Measurements from ENCODE around the gene FREM3.

The FREM3 gene

GRCh38 chr4:143667461-143667860 lies 33.0 kb downstream of the FREM3 start:
- Histone ChIP-seq H3K9ac (ENCODE audit: low read depth, low read length) (no peak overlapping the region), H3K9me3 (ENCODE audit: insufficient read depth, low read depth, low read length) (peaks cover 7% of the 10 kb centered on the region; the same call in 1 of the 2 replicates), H3K27me3 (ENCODE audit: insufficient read depth, low read length) (no peaks in the 10 kb centered on the region), H3K27ac (ENCODE audit: low read depth, low read length) (no peak overlapping the region), H3K4me3 (ENCODE audit: low read length) (no peak overlapping the region), H3K36me3 (ENCODE audit: insufficient read depth, low read length) (no peaks in the 10 kb centered on the region), H3K4me1 (ENCODE audit: insufficient read depth, low read length) (no peaks in the 10 kb centered on the region)
- 94% methylated on average over 4 of the region's 4 CpGs for WGBS

GRCh38 chr4:143658336-143658735 lies 42.1 kb downstream of the FREM3 start:
- Histone ChIP-seq H3K4me3 (ENCODE audit: low read length) (no peak overlapping the region), H3K4me1 (ENCODE audit: insufficient read depth, low read length) (no peaks in the 10 kb centered on the region), H3K9ac (ENCODE audit: low read depth, low read length) (no peak overlapping the region), H3K36me3 (ENCODE audit: insufficient read depth, low read length) (no peaks in the 10 kb centered on the region), H3K27me3 (ENCODE audit: insufficient read depth, low read length) (no peaks in the 10 kb centered on the region), H3K9me3 (ENCODE audit: insufficient read depth, low read depth, low read length) (no peaks in the 10 kb centered on the region), H3K27ac (ENCODE audit: low read depth, low read length) (no peak overlapping the region)
- WGBS = 94% methylated on average over 4 of the region's 4 CpGs

- no peak overlapping the region for H3K4me3 ChIP-seq (ENCODE audit: low read length)
- no peaks in the 10 kb centered on the region for H3K27me3 ChIP-seq (ENCODE audit: insufficient read depth, low read length)
- no peaks in the 10 kb centered on the region for H3K9me3 ChIP-seq (ENCODE audit: insufficient read depth, low read depth, low read length)
- no peaks in the 10 kb centered on the region for H3K4me1 ChIP-seq (ENCODE audit: insufficient read depth, low read length)
- 71% methylated on average over 1 of the region's 1 CpG for WGBS
- no peak overlapping the region for H3K9ac ChIP-seq (ENCODE audit: low read depth, low read length)
- no peak overlapping the region for H3K27ac ChIP-seq (ENCODE audit: low read depth, low read length)
- no peaks in the 10 kb centered on the region for H3K36me3 ChIP-seq (ENCODE audit: insufficient read depth, low read length)
Measured at GRCh38 chr4:143654571-143654970, 45.9 kb downstream of the FREM3 start.

DNA sequence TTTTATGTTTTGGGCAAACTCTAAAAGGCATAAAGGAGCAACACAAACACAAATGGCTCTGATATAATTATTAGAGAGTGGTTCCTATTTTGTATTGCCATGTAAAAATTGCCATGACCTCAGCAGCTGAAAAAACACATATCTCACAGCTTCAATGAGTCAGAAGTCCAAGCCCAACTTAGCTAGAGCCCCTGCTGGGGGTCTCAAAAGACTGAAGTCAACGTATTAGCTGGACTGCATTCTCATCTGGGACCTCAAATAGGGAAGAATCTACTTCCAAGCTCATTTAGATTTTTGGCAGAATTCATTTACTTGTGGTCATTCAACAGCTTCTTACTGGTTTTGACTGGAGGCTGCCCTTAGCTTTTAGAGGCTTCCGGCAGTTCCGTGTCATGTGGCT lies 47.4 kb downstream of the FREM3 start:
- WGBS = 85% methylated on average over 3 of the region's 3 CpGs
- H3K4me1 ChIP-seq (ENCODE audit: insufficient read depth, low read length) = no peaks in the 10 kb centered on the region
- no peak overlapping the region for H3K4me3 ChIP-seq (ENCODE audit: low read length)
- no peaks in the 10 kb centered on the region for H3K9me3 ChIP-seq (ENCODE audit: insufficient read depth, low read depth, low read length)
- H3K27ac ChIP-seq (ENCODE audit: low read depth, low read length) = no peak overlapping the region
- H3K9ac ChIP-seq (ENCODE audit: low read depth, low read length) = no peak overlapping the region
- no peaks in the 10 kb centered on the region for H3K27me3 ChIP-seq (ENCODE audit: insufficient read depth, low read length)
- H3K36me3 ChIP-seq (ENCODE audit: insufficient read depth, low read length) = no peaks in the 10 kb centered on the region

DNA sequence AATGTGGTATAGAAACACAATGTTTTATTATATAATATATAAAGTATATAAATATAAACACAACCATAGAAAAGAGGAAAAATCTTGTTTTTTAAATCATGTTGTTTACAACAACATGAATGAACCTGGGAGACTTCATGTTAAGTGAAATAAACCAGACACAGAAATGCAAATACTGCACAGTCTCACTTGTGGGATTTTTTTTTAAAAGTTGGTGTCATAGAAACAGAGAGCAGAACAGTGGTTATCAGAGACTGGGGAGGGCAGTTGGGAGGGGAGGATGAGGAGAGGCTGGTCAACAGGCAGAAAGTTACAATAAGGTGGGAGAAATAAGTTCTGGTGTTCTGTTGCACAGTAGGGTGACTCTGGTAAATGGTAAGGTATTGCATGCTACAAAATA lies 57.1 kb downstream of the FREM3 start:
- Histone ChIP-seq H3K27ac (ENCODE audit: low read depth, low read length) (no peak overlapping the region), H3K9me3 (ENCODE audit: insufficient read depth, low read depth, low read length) (peaks cover 13% of the 10 kb centered on the region; the same call in 1 of the 2 replicates), H3K27me3 (ENCODE audit: insufficient read depth, low read length) (no peaks in the 10 kb centered on the region), H3K36me3 (ENCODE audit: insufficient read depth, low read length) (no peaks in the 10 kb centered on the region), H3K9ac (ENCODE audit: low read depth, low read length) (no peak overlapping the region), H3K4me1 (ENCODE audit: insufficient read depth, low read length) (no peaks in the 10 kb centered on the region), H3K4me3 (ENCODE audit: low read length) (no peak overlapping the region)

DNA sequence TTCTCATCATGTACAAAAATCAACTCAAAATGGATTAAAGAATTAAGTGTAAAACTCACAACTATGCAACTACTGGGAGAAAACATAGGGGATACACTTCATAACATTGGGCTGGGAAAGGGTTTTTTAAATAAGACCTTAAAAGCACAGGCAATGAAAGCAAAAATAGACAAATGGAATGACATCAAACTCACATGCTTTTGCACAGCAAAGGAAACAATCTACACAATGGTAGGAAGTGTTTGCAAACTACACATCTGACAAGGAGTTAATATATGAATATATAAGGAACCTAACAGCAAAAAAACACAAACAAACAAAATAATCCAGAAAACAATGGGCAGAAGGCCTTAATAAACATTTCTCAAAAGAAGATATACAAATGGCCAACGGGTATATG lies 57.9 kb downstream of the FREM3 start:
- Histone ChIP-seq H3K27ac (ENCODE audit: low read depth, low read length) (no peak overlapping the region), H3K9me3 (ENCODE audit: insufficient read depth, low read depth, low read length) (peaks cover 10% of the 10 kb centered on the region; the same call in 1 of the 2 replicates), H3K9ac (ENCODE audit: low read depth, low read length) (no peak overlapping the region), H3K27me3 (ENCODE audit: insufficient read depth, low read length) (no peaks in the 10 kb centered on the region), H3K4me1 (ENCODE audit: insufficient read depth, low read length) (no peaks in the 10 kb centered on the region), H3K4me3 (ENCODE audit: low read length) (no peak overlapping the region), H3K36me3 (ENCODE audit: insufficient read depth, low read length) (no peaks in the 10 kb centered on the region)
- WGBS = no CpG with 5 or more reads among the region's 1 CpG

DNA sequence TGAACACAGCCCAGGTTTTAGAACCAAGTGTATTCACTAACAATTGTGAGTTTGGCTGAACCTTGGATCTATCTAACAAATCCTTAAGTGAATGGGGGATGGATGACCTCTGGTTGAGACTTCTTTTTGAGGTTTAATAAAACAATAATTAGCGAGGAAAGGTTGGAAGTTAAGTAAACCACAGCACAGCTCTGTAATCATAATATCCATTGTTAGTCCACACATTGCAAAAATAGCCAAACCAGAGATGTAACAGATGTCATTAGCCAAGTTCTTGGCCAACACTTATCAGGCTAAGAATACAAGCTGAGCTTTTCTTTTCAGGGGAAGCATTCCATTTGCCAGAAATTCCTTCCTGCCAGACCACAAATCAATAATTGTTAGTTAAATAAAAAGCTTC lies 59.1 kb downstream of the FREM3 start:
- Histone ChIP-seq H3K9ac (ENCODE audit: low read depth, low read length) (no peak overlapping the region), H3K9me3 (ENCODE audit: insufficient read depth, low read depth, low read length) (peaks cover 4% of the 10 kb centered on the region; the same call in 1 of the 2 replicates), H3K4me3 (ENCODE audit: low read length) (no peak overlapping the region), H3K27ac (ENCODE audit: low read depth, low read length) (no peak overlapping the region), H3K4me1 (ENCODE audit: insufficient read depth, low read length) (no peaks in the 10 kb centered on the region), H3K27me3 (ENCODE audit: insufficient read depth, low read length) (no peaks in the 10 kb centered on the region), H3K36me3 (ENCODE audit: insufficient read depth, low read length) (no peaks in the 10 kb centered on the region)
- WGBS = 90% methylated on average over 1 of the region's 1 CpG

DNA sequence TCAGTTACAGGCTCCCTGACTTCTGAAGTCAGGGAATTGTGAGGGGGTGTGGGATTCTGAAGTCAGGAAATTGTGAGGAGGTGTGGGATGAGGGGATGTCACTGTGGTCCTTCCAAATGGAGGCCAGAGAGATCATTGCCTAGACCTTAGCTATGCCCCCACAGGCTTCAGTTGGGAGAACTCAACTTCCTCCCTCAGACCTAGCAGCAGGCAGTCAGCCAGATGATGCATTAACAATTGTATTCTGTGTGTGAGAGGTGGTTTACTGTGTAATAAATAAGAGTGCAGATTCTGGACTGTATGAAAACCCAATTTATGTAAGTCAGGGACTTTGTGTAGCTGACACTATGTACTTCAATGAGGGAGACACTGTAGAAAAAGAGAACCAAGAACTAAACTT lies 65.7 kb downstream of the FREM3 start:
- H3K27me3 ChIP-seq (ENCODE audit: insufficient read depth, low read length) = no peaks in the 10 kb centered on the region
- no peaks in the 10 kb centered on the region for H3K36me3 ChIP-seq (ENCODE audit: insufficient read depth, low read length)
- H3K4me3 ChIP-seq (ENCODE audit: low read length) = no peak overlapping the region
- no peaks in the 10 kb centered on the region for H3K4me1 ChIP-seq (ENCODE audit: insufficient read depth, low read length)
- H3K27ac ChIP-seq (ENCODE audit: low read depth, low read length) = no peak overlapping the region
- no peak overlapping the region for H3K9ac ChIP-seq (ENCODE audit: low read depth, low read length)
- H3K9me3 ChIP-seq (ENCODE audit: insufficient read depth, low read depth, low read length) = no peaks in the 10 kb centered on the region

DNA sequence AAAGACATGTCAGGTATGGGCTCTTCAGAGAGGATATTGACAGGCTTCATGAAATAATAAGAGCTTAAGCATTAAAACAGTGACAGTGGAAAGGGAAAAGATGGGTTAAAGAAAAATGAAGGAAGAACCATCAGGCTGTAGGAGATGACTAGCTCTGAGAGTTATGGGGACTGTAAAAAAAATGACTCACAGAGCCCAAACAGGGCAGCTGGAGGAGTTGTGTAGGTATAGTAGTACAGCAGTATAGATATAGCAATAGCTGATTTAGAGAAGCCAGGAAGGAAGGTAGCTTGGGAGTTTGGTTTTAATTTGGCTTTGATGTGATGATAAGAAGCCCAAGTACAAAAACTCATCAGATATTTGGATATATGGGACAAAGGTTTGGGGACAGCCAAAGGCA lies 66.6 kb downstream of the FREM3 start:
- H3K9ac ChIP-seq (ENCODE audit: low read depth, low read length) = no peak overlapping the region
- no peaks in the 10 kb centered on the region for H3K36me3 ChIP-seq (ENCODE audit: insufficient read depth, low read length)
- no peaks in the 10 kb centered on the region for H3K9me3 ChIP-seq (ENCODE audit: insufficient read depth, low read depth, low read length)
- H3K4me3 ChIP-seq (ENCODE audit: low read length) = no peak overlapping the region
- H3K27ac ChIP-seq (ENCODE audit: low read depth, low read length) = no peak overlapping the region
- H3K27me3 ChIP-seq (ENCODE audit: insufficient read depth, low read length) = no peaks in the 10 kb centered on the region
- H3K4me1 ChIP-seq (ENCODE audit: insufficient read depth, low read length) = no peaks in the 10 kb centered on the region

GRCh38 chr4:143626134-143626911 lies 74.2 kb downstream of the FREM3 start:
- 89% methylated on average over 3 of the region's 5 CpGs for WGBS

DNA sequence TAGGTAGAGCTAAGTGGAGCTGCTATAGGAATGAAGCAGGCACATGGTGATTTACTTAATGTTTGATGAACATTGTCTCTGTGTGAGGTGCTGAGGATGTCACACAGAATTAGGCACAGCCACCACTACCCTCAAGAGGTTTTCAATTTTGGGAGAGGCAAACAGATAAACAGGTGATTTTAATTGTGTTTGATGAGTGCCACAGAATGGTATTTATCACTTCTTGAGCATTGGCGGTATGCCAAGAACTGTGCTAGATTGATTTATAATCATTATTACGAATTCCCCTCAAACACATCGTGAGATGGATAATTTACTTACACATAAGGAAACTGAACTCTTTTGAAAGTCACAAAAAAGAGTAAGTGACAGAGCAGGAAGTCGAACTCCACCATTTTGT lies 74.8 kb downstream of the FREM3 start:
- Histone ChIP-seq H3K9me3 (ENCODE audit: insufficient read depth, low read depth, low read length) (no peaks in the 10 kb centered on the region), H3K36me3 (ENCODE audit: insufficient read depth, low read length) (no peaks in the 10 kb centered on the region), H3K4me1 (ENCODE audit: insufficient read depth, low read length) (no peaks in the 10 kb centered on the region), H3K27me3 (ENCODE audit: insufficient read depth, low read length) (no peaks in the 10 kb centered on the region), H3K9ac (ENCODE audit: low read depth, low read length) (no peak overlapping the region), H3K4me3 (ENCODE audit: low read length) (no peak overlapping the region), H3K27ac (ENCODE audit: low read depth, low read length) (no peak overlapping the region)
- 98% methylated on average over 3 of the region's 4 CpGs for WGBS

More at GRCh38 chr4:143626134-143626911, 74.2 kb downstream of the FREM3 start:
- Histone ChIP-seq H3K9ac (ENCODE audit: low read depth, low read length) (no peak overlapping the region), H3K4me3 (ENCODE audit: low read length) (no peak overlapping the region), H3K9me3 (ENCODE audit: insufficient read depth, low read depth, low read length) (no peaks in the 10 kb centered on the region), H3K27ac (ENCODE audit: low read depth, low read length) (no peak overlapping the region), H3K27me3 (ENCODE audit: insufficient read depth, low read length) (no peaks in the 10 kb centered on the region), H3K36me3 (ENCODE audit: insufficient read depth, low read length) (no peaks in the 10 kb centered on the region), H3K4me1 (ENCODE audit: insufficient read depth, low read length) (no peaks in the 10 kb centered on the region)

GRCh38 chr4:143623896-143624295 lies 76.6 kb downstream of the FREM3 start:
- H3K9me3 ChIP-seq (ENCODE audit: insufficient read depth, low read depth, low read length) = no peaks in the 10 kb centered on the region
- no peaks in the 10 kb centered on the region for H3K4me1 ChIP-seq (ENCODE audit: insufficient read depth, low read length)
- H3K4me3 ChIP-seq (ENCODE audit: low read length) = no peak overlapping the region
- H3K9ac ChIP-seq (ENCODE audit: low read depth, low read length) = no peak overlapping the region
- 83% methylated on average over 2 of the region's 3 CpGs for WGBS
- H3K27ac ChIP-seq (ENCODE audit: low read depth, low read length) = no peak overlapping the region
- H3K36me3 ChIP-seq (ENCODE audit: insufficient read depth, low read length) = no peaks in the 10 kb centered on the region
- H3K27me3 ChIP-seq (ENCODE audit: insufficient read depth, low read length) = no peaks in the 10 kb centered on the region

Measured in HUES64 (cell line).